B cell (primary cell): ENCODE results near the gene CD300LB. TPM values are rescaled to one million over a fixed set of nuclear protein-coding genes. Genes with fewer than 3 reads are reported as not detected.

Experiments
- ATAC-seq: fragments of 200-7000 bp; cut with Tn5 transposase; one replicate; pipeline ENCODE4 v1.10.0; 2021; ENCODE audit warnings: low read depth, mild to moderate bottlenecking, moderate number of reproducible peaks, moderate library complexity
- CTCF ChIA-PET: fragments of 350-600 bp; sonication (Branson Sonifier 250); formaldehyde crosslinking; loops from one replicate; lab custom pipeline; 2021; ENCODE audit warnings: antibody characterized with exemption, inconsistent platforms; lab: Charles Lee
- POLR2A ChIA-PET: fragments of 350-600 bp; sonication (Branson Sonifier 250); formaldehyde crosslinking; loops from one replicate; lab custom pipeline; 2021; ENCODE audit warnings: antibody characterized with exemption; lab: Charles Lee
- DNase-seq: peaks from one replicate; pipeline ENCODE4 v3.0.0; 2013
- H2AFZ ChIP-seq: 2 replicates; pipeline ENCODE4 v1.6.1; 2012; ENCODE audit warnings: mild to moderate bottlenecking, low read depth, low read length; ENCODE audit not compliant: insufficient read depth, poor library complexity, severe bottlenecking
- H3K27ac ChIP-seq, 2 donors: 1 replicate in 1 of 2; 2 replicates in 1 of 2; pipeline ENCODE4 v1.5.1; 2012 to 2013; ENCODE audit warnings: low read length in 2 of 2, mild to moderate bottlenecking in 2 of 2, moderate library complexity in 1 of 2
- H3K27me3 ChIP-seq, 4 experiments: fragments of 200-600 bp in 1 of 4; sonication (generic) in 1 of 4; replicated peaks in 1 of 4; 1 replicate in 2 of 4; 2 replicates in 2 of 4; pipeline versions ENCODE4 v1.6.1 to v1.7.0; 2013 to 2016; ENCODE audit warnings: low read length in 3 of 4, mild to moderate bottlenecking in 2 of 4, mixed read lengths in 1 of 4, moderate library complexity in 1 of 4; ENCODE audit not compliant: insufficient read depth in 4 of 4, control insufficient read depth in 3 of 4; ENCODE audit errors: control extremely low read depth in 1 of 4
- H3K36me3 ChIP-seq, 2 experiments: replicated peaks in 1 of 2; 1 replicate in 1 of 2; 2 replicates in 1 of 2; pipeline versions ENCODE4 v1.6.1 to v1.7.1; 2013; ENCODE audit warnings: low read length in 1 of 2; ENCODE audit not compliant: insufficient read depth in 2 of 2, control insufficient read depth in 1 of 2; ENCODE audit errors: control extremely low read depth in 1 of 2, extremely low read depth in 1 of 2
- H3K4me1 ChIP-seq, 2 donors: fragments of 200-600 bp in 1 of 2; sonication (generic) in 1 of 2; 1 replicate in 1 of 2; 2 replicates in 1 of 2; pipeline versions ENCODE4 v1.5.1 to v1.6.1; 2013 to 2017; ENCODE audit warnings: low read length in 2 of 2; ENCODE audit not compliant: control insufficient read depth in 2 of 2, insufficient read depth in 2 of 2
- H3K4me2 ChIP-seq: replicated peaks from 2 replicates; pipeline ENCODE3; 2012; ENCODE audit warnings: mild to moderate bottlenecking, low read depth, low read length; ENCODE audit not compliant: poor library complexity, severe bottlenecking
- H3K4me3 ChIP-seq, 5 experiments: fragments of 200-600 bp in 1 of 5; sonication (generic) in 1 of 5; 1 replicate in 3 of 5; 2 replicates in 2 of 5; pipeline versions ENCODE4 v1.5.1 to v1.7.0; 2011 to 2016; ENCODE audit warnings: low read length in 4 of 5, mild to moderate bottlenecking in 4 of 5, low read depth in 2 of 5, control low read depth in 1 of 5, moderate library complexity in 1 of 5; ENCODE audit not compliant: insufficient read depth in 1 of 5; ENCODE audit errors: control extremely low read depth in 1 of 5, extremely low read depth in 1 of 5
- H3K79me2 ChIP-seq: fragments of 200-600 bp; sonication (generic); one replicate; pipeline ENCODE4 v1.6.0; 2016; ENCODE audit warnings: low read length; ENCODE audit not compliant: control insufficient read depth, insufficient read depth
- H3K9ac ChIP-seq: fragments of 200-600 bp; sonication (generic); 2 replicates; pipeline ENCODE4 v1.6.1; 2017; ENCODE audit warnings: mild to moderate bottlenecking, low read length, moderate library complexity
- H3K9me3 ChIP-seq, 3 donors: one replicate each; pipeline versions ENCODE4 v1.6.1 to v1.7.1; 2013; ENCODE audit warnings: low read length in 2 of 3; ENCODE audit not compliant: control insufficient read depth in 2 of 3, insufficient read depth in 1 of 3; ENCODE audit errors: control extremely low read depth in 1 of 3
- H4K20me1 ChIP-seq: 2 replicates; pipeline ENCODE4 v1.6.0; 2012; ENCODE audit warnings: mild to moderate bottlenecking, low read length; ENCODE audit not compliant: insufficient read depth, control insufficient read depth, poor library complexity, severe bottlenecking
- H3K27ac Mint-ChIP-seq: one replicate; pipeline ENCODE4 v1.8.0; 2021; ENCODE audit warnings: mixed read lengths
- H3K27me3 Mint-ChIP-seq: one replicate; pipeline ENCODE4 v1.8.0; 2021; ENCODE audit warnings: mixed read lengths
- H3K4me1 Mint-ChIP-seq: one replicate; pipeline ENCODE4 v1.8.0; 2021; ENCODE audit warnings: mixed read lengths
- H3K4me3 Mint-ChIP-seq: one replicate; pipeline ENCODE4 v1.8.0; 2021; ENCODE audit warnings: mixed read lengths
- H3K9me3 Mint-ChIP-seq: one replicate; pipeline ENCODE4 v1.8.0; 2022; ENCODE audit warnings: mixed read lengths; ENCODE audit not compliant: insufficient read depth
- EZH2 ChIP-seq: IDR thresholded peaks from 2 replicates; pipeline ENCODE4 v1.6.1; 2012; ENCODE audit warnings: borderline replicate concordance, low read depth, mild to moderate bottlenecking, moderate library complexity, low read length; ENCODE audit not compliant: insufficient read depth, poor library complexity, severe bottlenecking
- WGBS: methylation state at CpG from one replicate; pipeline ENCODE4 v1.1.5; 2013; ENCODE audit warnings: missing lambda C conversion rate; ENCODE audit not compliant: insufficient coverage; 5-methylcytosine and 5-hydroxymethylcytosine counted together
- intact Hi-C: fragments of 100-400 bp; cut with micrococcal nuclease; formaldehyde crosslinking; loops from one replicate; pipeline ENCODE4 v1.10.0; 2022
- polyA plus RNA-seq: library from polyadenylated mRNA; depleted of rRNA; stranded (reverse); fragments of >200 nt; gene quantifications from 2 replicates; pipeline ENCODE4 v1.2.3, GENCODE V29; 2012
- total RNA-seq, 2 donors: library from RNA; stranded (reverse); fragments of 120-200 nt in 1 of 2; gene quantifications; 1 replicate in 1 of 2; 2 replicates in 1 of 2; pipeline versions ENCODE4 v1.2.3 to v1.2.4, GENCODE V29; 2013 to 2022
- TF ChIP-seq, protein P1 (sequence below): fragments of 200-600 bp; IDR thresholded peaks from one replicate; pipeline ENCODE4 v1.8.0; 2022; ENCODE audit warnings: antibody characterized with exemption, mild to moderate bottlenecking

CD300LB gene
- total and polyA plus RNA-seq, 2 donors (not counting 1 experiment from before 2014, with no cell fraction given) = 0.12 to 0.39 TPM

DNA sequence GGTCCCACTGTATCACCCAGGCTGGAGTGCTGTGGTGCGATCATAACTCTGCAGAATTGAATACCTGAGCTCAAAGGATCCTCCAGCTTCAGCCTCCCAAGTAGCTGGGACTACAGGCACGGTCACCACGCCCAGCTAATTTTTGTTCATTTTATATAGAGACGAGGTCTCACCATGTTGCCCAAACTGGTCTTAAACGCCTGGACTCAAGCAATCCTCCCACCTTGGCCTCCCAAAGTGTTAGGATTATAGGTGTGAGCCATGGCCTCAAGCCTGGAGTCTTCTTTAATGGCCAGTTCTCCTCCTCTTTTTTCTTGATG lies 484 bp downstream of the CD300LB start:
- H3K4me3 Mint-ChIP-seq = no peak overlapping the region
- H3K9me3 Mint-ChIP-seq = no peaks in the 10 kb centered on the region
- no peak overlapping the region for H3K27ac Mint-ChIP-seq
- DNase-seq = no peak
- H3K9ac ChIP-seq = no peak overlapping the region
- no peak overlapping the region for H3K4me2 ChIP-seq
- H3K4me1 Mint-ChIP-seq = peaks cover 29% of the 10 kb centered on the region
- peaks cover 28 to 39% of the 10 kb centered on the region in 2 donors for H3K4me1 ChIP-seq
- WGBS = 97% methylated on average over 4 of the region's 5 CpGs
- peaks cover 0 to 13% (median 2%) of the 10 kb centered on the region in 4 experiments for H3K27me3 ChIP-seq
- no peak overlapping the region for H2AFZ ChIP-seq
- ChIA-PET POLR2A (no interaction called here), CTCF (interaction anchor here (0.6 to 3.6 kb wide), 4 partner anchors 74 to 168 kb away, joined by 3 to 32 read pairs (median 16); partner anchors contain the start of gene GPR142)
- intact Hi-C loops = no loop called here
- no peak for TF ChIP-seq EZH2
- TF ChIP-seq, protein P1, sequence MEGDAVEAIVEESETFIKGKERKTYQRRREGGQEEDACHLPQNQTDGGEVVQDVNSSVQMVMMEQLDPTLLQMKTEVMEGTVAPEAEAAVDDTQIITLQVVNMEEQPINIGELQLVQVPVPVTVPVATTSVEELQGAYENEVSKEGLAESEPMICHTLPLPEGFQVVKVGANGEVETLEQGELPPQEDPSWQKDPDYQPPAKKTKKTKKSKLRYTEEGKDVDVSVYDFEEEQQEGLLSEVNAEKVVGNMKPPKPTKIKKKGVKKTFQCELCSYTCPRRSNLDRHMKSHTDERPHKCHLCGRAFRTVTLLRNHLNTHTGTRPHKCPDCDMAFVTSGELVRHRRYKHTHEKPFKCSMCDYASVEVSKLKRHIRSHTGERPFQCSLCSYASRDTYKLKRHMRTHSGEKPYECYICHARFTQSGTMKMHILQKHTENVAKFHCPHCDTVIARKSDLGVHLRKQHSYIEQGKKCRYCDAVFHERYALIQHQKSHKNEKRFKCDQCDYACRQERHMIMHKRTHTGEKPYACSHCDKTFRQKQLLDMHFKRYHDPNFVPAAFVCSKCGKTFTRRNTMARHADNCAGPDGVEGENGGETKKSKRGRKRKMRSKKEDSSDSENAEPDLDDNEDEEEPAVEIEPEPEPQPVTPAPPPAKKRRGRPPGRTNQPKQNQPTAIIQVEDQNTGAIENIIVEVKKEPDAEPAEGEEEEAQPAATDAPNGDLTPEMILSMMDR = no peak
- no peak overlapping the region for H3K4me3 ChIP-seq
- no peaks in the 10 kb centered on the region for H3K9me3 ChIP-seq
- H3K27ac ChIP-seq = no peak overlapping the region
- no peak for ATAC-seq
- H4K20me1 ChIP-seq = no peaks in the 10 kb centered on the region
- no peaks in the 10 kb centered on the region for H3K36me3 ChIP-seq
- H3K27me3 Mint-ChIP-seq = peaks cover 3% of the 10 kb centered on the region
- H3K79me2 ChIP-seq = no peaks in the 10 kb centered on the region

DNA sequence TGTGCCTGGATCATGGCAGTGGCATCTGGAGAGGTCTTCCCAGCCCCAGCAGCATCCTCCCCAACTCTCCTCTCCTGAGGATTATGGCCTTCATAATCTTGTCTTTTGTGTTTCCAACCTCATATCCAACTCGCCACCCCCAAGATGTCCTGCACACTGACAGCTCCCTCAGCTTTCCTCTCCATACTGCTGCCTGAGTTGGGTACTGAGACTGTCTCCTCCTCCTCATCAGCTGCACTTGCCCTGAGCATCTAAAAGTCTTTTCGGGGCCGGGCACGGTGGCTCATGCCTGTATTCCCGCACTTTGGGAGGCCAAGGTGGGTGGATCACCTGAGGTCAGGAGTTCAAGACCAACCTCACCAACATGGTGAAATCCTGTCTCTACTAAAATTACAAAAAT lies 2.0 kb downstream of the CD300LB start:
- Histone ChIP-seq H3K9me3 (no peaks in the 10 kb centered on the region), H3K4me1 (peaks cover 28 to 39% of the 10 kb centered on the region in 2 donors), H2AFZ (no peak overlapping the region), H3K9ac (no peak overlapping the region), H3K4me3 (no peak overlapping the region), H3K27me3 (peaks cover 0 to 15% (median under 1%) of the 10 kb centered on the region in 4 experiments), H3K4me2 (no peak overlapping the region), H3K27ac (no peak overlapping the region), H4K20me1 (no peaks in the 10 kb centered on the region), H3K36me3 (no peaks in the 10 kb centered on the region), H3K79me2 (no peaks in the 10 kb centered on the region)
- ATAC-seq (no peak), DNase-seq (no peak)
- peaks cover 7% of the 10 kb centered on the region for H3K27me3 Mint-ChIP-seq
- no peak overlapping the region for H3K27ac Mint-ChIP-seq
- 100% methylated on average over 5 of the region's 5 CpGs for WGBS
- CTCF ChIA-PET = interaction anchor here (3.4 kb wide), 1 partner anchor 161 kb away, joined by 32 read pairs; the partner anchor contains the start of gene GPR142
- POLR2A ChIA-PET = no interaction called here
- H3K9me3 Mint-ChIP-seq = no peaks in the 10 kb centered on the region
- TF ChIP-seq, protein P1 = no peak
- no peak for TF ChIP-seq EZH2
- no peak overlapping the region for H3K4me3 Mint-ChIP-seq
- intact Hi-C loops = no loop called here
- H3K4me1 Mint-ChIP-seq = peaks cover 29% of the 10 kb centered on the region
